ENCODE measurements around the gene ARHGAP19. TPM values are rescaled to one million over a fixed set of nuclear protein-coding genes. Genes with fewer than 3 reads are reported as not detected.

The ARHGAP19 gene
- total and polyA plus RNA-seq, 2 of the 8 experiments (the other 6 are each of a cell fraction or from before 2014, with no cell fraction given) = 13.3 to 32.1 TPM

- Histone ChIP-seq H3K23me2 (ENCODE audit: low read depth, low read length) (no peaks in the 10 kb centered on the region), H4K20me1 (replicated peaks in 1 of 2; ENCODE audit: control insufficient read depth in 1 of 2, insufficient read depth in 2 of 2, low read length in 2 of 2) (no peaks in the 10 kb centered on the region), H3K79me2 (ENCODE audit: control insufficient read depth in 1 of 2, insufficient read depth in 2 of 2, low read length in 2 of 2) (no peaks in the 10 kb centered on the region), H2BK120ac (replicated peaks; ENCODE audit: low read depth, low read length) (no peak overlapping the region), H3K9me3 (ENCODE audit: insufficient read depth in 2 of 2, low read depth in 1 of 2, low read length in 1 of 2) (no peaks in the 10 kb centered on the region), H3K27ac (ENCODE audit: low read depth, low read length) (no peak overlapping the region), H2BK20ac (ENCODE audit: low read length) (no peak overlapping the region), H3K23ac (ENCODE audit: insufficient read length) (no peak overlapping the region), H3K56ac (replicated peaks; ENCODE audit: insufficient read length, low read depth, low read length) (no peak overlapping the region), H3K18ac (ENCODE audit: extremely low read depth, low read length) (no peak overlapping the region), H3K36me3 (ENCODE audit: control insufficient read depth in 2 of 4, insufficient read depth in 4 of 4, low read length in 3 of 4) (peaks cover 5 to 15% (median 9%) of the 10 kb centered on the region in 4 experiments; a peak in 7 of 8 replicates), H3K14ac (ENCODE audit: insufficient read length) (no peak overlapping the region), H3K9ac (replicated peaks in 1 of 4; ENCODE audit: extremely low read depth in 1 of 4, low read depth in 3 of 4, low read length in 3 of 4) (no peak overlapping the region), H3K4me1 (replicated peaks in 1 of 4; ENCODE audit: control insufficient read depth in 3 of 4, insufficient read depth in 4 of 4, low read length in 3 of 4) (no peaks in the 10 kb centered on the region), H4K91ac (replicated peaks; ENCODE audit: insufficient read length, low read length) (no peak overlapping the region), H2BK12ac (ENCODE audit: low read depth, low read length) (no peak overlapping the region), H2AFZ (ENCODE audit: low read length) (no peak overlapping the region), H4K5ac (ENCODE audit: insufficient read length, low read depth, low read length) (no peak overlapping the region), H4K8ac (ENCODE audit: extremely low read depth, insufficient read depth, low read length) (no peak overlapping the region), H2BK15ac (ENCODE audit: low read length) (no peak overlapping the region), H2BK5ac (ENCODE audit: low read depth, low read length) (no peak overlapping the region), H2AK5ac (ENCODE audit: low read depth, low read length) (no peak overlapping the region), H3K4ac (replicated peaks; ENCODE audit: insufficient read length, low read depth, low read length) (no peak overlapping the region), H3K4me2 (ENCODE audit: insufficient read depth in 1 of 2, low read depth in 2 of 2, low read length in 2 of 2) (no peak overlapping the region), H3K27me3 (replicated peaks in 1 of 4; ENCODE audit: control insufficient read depth in 3 of 4, extremely low read depth in 1 of 4, insufficient read depth in 3 of 4, low read length in 3 of 4) (no peaks in the 10 kb centered on the region), H3K79me1 (ENCODE audit: low read depth, low read length) (no peaks in the 10 kb centered on the region), H3K4me3 (ENCODE audit: extremely low read depth in 1 of 4, insufficient read depth in 2 of 4, low read depth in 3 of 4, low read length in 4 of 4) (no peak overlapping the region)
- TF ChIP-seq ASH2L (IDR thresholded peaks at IDR 0.05; ENCODE audit: low read length) = no peak
- no peak for TF ChIP-seq JUND (IDR thresholded peaks at IDR 0.05; ENCODE audit: low read length)
- TF ChIP-seq, protein P1, sequence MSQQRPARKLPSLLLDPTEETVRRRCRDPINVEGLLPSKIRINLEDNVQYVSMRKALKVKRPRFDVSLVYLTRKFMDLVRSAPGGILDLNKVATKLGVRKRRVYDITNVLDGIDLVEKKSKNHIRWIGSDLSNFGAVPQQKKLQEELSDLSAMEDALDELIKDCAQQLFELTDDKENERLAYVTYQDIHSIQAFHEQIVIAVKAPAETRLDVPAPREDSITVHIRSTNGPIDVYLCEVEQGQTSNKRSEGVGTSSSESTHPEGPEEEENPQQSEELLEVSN (IDR thresholded peaks at IDR 0.05) = no peak
- no peak for TF ChIP-seq CHD2 (IDR thresholded peaks at IDR 0.05; ENCODE audit: low read length)
- no peak for TF ChIP-seq KDM1A (IDR thresholded peaks at IDR 0.05; ENCODE audit: borderline replicate concordance, low read length)
- ChIA-PET CTCF (ENCODE audit: partially characterized antibody) (interaction anchor here (0.6 kb wide), 1 partner anchor 146 kb away, joined by 3 read pairs; no protein-coding TSS in a partner anchor), POLR2A (ENCODE audit: partially characterized antibody) (no interaction called here)
- DNase-seq (ENCODE audit: low read depth in 1 of 2, low spot score in 2 of 2) = no peak
- 93% methylated on average over 5 of the region's 5 CpGs; no CpG with 5 or more reads in 1 of the 2 experiments for WGBS, 2 experiments (ENCODE audit: extremely low coverage in 1 of 2, insufficient coverage in 1 of 2, insufficient read length in 1 of 2, insufficient replicate concordance in 2 of 2, low coverage in 1 of 2, low lambda C conversion rate in 2 of 2, missing lambda C conversion rate in 1 of 2)
- no peak for FAIRE-seq
Observed at GRCh38 chr10:97243836-97244235, 48.6 kb downstream of the ARHGAP19 start.
